HG03175 (cell line): ENCODE measurements around the gene ATXN1.
"Not testable (repeated sequence)": the region's sequence is repeated elsewhere in the genome, so short reads cannot be mapped to it uniquely, and the experiment has no call there.

ENCODE experiments used
- ATAC-seq: cut with Tn5 transposase; IDR thresholded peaks from one replicate; pipeline ENCODE4 v1.9.1; 2021; ENCODE audit warnings: mild to moderate bottlenecking, moderate library complexity; ENCODE audit not compliant: unreplicated experiment

The ATXN1 gene

DNA sequence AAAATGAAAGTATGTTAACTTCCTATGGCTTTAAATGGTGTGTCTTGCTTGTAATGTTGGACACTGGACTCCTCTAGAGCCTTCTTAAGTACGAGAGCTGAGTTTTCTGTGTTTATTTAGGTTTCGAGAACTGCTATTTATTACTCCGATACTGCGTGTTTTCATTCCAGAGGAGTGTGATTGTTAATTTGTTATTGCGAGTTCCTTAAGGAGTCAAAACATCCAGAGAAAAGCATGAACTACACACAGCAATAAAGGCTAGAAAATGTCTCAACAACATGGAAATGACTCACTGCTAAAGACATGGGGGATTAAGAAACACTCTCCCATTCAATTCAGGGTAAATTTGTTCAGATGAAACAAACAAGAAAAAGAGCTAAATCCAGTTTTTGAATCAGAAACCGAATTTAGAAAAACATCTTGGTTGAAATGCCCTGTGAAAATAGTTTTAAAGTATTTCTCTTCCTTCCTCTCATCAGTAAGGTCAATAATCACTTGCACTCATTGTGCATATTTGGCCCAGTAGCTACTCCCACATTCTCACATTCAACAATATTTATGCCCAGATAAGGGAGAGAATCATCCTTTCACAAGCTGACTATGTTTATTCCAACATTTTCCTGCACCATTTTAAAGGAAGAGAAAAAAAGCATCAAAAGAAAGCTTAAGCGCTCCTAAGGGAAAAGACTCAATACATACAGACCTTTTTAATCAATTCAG, 36.0 kb downstream of the ATXN1 start:
- no peak for ATAC-seq

GRCh38 chr6:16723826-16724225, 37.4 kb downstream of the ATXN1 start:
- no peak for ATAC-seq

- no peak for ATAC-seq
Observed at GRCh38 chr6:16723402-16723801, 37.9 kb downstream of the ATXN1 start.

DNA sequence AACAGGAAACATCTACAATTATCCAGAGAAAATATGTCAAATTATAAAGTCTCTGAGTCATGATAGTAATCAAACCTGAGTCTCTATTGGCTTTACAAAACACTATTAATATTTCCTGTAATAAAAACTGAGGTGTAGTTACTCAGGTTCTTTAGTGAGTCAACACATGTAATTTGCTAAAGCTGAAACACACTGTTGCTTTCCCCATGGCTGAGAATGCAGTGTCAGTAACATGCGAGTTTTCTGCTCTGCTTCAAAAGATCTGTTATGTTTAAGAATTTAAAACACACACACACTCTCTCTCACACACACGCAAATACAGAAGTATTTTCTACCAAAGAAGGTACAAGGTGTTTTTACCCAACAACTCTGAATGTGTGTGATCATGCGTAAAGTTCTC, 38.6 kb downstream of the ATXN1 start:
- ATAC-seq: no peak

DNA sequence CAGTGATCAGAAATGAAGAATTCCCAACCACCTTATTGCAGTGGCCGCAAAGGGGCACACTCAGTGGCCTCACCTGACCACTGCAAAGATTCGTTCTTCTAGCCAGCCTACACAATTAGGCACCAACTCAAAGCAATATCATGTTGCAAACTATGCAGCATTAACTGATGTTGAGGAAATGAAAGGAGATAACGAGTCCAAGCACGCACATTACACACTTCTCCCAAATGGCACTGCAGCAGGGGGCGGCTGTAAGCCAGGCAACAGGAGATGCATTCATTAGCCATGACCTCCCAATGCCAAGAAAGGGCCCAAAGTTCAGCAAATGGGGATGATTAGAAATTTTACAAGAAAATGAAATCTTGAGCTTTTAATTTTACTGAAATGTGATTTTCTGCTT, 39.3 kb downstream of the ATXN1 start:
- no peak for ATAC-seq

- ATAC-seq: no peak
Observed at GRCh38 chr6:16720861-16721260, 40.4 kb downstream of the ATXN1 start.

DNA sequence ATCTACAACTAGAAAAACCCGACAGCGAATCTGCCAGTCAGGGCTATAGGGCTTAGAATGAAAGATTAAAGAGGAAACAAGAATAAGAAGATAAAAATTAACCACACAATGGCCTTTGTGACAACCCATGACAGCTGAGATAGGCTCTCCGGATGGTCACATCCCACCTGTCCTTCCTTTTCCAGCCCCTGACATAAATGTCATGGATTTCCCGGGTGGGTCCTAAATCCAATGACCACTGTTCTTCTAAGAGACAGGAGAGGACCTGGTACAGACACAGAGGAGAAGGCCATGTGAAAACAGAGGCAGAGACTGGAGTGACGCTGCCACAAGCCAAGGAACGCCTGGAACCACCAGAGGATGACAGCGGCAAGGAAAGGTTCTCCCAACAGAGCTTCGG, 41.8 kb downstream of the ATXN1 start:
- ATAC-seq: no peak

DNA sequence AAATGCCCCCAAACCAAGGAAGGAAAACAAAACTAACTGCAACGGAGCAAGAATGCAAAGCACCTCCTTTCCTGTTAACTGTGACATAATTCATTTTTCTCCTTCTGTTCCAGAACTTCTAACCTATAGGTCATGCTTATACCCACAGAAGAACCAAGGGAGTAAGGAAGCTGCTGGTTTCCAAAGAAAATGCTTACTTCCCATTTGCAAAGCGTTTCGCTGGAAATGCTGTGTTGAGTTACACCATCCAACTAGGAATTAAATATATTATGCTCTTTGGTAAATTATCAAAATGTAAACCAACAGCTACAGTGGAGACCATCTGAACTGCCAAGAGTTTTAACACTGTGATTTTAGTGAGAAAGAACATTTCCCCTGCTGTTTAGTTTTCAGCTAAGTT, 42.9 kb downstream of the ATXN1 start:
- ATAC-seq: no peak

- no peak for ATAC-seq
Observed at GRCh38 chr6:16717275-16717942, 43.9 kb downstream of the ATXN1 start.

GRCh38 chr6:16716321-16716858, 44.9 kb downstream of the ATXN1 start:
- no peak for ATAC-seq

DNA sequence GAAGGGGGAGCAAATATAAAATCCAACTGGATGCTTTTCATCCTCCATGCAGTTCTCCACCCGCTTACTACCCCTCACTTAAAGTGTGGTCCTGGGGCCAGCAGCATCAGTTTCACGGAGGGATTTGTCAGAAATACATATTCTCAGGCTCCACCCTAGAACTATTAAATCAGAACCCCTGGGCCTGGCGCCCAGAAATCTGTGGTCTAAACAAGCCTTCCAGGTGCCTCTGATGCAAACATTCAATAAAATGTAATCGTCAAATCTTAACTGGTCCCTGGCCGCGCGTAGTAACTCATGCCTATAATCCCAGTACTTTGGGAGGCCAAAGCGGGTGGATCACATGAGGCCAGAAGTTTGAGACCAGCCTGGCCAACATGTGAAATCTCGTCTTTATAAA, 47.7 kb downstream of the ATXN1 start:
- no peak for ATAC-seq

GRCh38 chr6:16712931-16713484, 48.3 kb downstream of the ATXN1 start:
- ATAC-seq: peak; percentile 62

- peak; percentile 71 for ATAC-seq
Observed at GRCh38 chr6:16712255-16712930, 48.9 kb downstream of the ATXN1 start.

DNA sequence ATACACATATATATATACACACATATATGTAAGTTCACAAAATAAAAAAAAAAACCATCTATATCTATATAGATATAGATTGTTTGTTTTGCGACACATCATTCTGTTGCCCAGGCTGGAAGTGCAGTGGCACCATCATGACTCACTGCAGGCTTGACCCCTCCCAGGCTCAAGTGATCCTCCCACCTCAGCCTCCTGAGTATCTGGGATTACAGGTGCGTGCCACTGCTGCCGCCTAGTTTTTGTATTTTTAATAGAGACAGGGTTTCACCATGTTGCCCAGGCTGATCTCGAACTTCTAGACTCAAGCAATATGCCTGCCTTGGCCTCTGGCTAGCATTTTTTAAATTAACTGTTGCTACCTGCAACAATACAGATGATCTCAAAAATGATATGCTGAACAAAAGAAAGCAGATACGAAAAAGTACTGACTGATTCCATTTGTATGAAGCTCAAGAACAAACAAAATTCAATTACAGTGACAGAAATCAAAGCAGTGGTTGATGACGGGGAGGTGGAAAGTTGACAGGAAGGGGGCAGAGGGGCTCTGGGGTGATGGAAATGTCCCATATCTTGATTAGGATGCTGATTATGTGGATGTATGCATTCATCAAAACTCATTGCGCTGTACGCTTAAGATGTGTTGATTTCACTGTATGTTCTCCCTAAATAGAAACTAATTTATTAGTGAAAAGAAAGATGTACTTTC, 49.6 kb downstream of the ATXN1 start:
- ATAC-seq: peak; percentile 9

DNA sequence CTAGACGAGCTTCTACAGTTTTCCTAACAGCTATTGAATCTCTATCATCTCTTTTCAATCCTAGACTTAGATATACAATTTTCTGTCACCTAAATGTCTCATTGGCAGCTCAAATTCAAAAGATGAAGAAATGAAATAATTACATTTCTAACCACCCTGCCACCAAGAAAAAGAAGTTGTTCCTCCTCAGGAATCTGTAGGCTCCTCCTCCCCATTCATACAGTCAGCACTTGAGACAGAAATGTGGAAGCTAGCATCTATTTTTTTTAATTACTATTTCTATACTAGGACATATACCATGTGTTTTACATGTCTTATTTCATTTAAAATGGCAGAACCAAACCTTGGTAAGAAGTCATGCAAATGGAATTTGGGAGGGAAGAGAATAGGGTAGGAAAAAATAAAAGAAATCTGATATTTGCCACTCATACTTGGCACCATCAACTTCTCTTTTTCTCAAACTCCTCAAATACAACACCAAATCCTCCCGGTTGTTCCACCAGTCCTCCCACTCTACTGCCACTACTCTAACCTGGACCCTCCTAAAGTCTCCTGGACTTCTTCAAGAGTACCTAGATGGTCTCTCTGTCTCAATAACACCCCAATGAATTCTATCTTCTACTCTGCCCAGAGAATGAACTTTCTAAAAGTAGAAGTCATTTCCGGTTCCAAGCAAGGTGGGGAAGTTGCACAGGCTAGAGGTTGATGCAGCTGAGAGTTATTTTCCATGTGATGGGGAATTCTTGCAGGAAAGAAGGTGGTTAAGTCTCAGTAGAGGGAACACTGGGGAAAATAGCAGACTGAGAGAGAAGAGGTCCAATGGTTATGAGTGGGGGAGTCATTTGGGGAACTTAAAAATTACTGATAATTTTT, 54.1 kb downstream of the ATXN1 start:
- peak; percentile 61 for ATAC-seq

- ATAC-seq: not testable (repeated sequence)
Observed at GRCh38 chr6:16706491-16706890, 54.8 kb downstream of the ATXN1 start.

- no peak for ATAC-seq
Observed at GRCh38 chr6:16706029-16706428, 55.2 kb downstream of the ATXN1 start.

DNA sequence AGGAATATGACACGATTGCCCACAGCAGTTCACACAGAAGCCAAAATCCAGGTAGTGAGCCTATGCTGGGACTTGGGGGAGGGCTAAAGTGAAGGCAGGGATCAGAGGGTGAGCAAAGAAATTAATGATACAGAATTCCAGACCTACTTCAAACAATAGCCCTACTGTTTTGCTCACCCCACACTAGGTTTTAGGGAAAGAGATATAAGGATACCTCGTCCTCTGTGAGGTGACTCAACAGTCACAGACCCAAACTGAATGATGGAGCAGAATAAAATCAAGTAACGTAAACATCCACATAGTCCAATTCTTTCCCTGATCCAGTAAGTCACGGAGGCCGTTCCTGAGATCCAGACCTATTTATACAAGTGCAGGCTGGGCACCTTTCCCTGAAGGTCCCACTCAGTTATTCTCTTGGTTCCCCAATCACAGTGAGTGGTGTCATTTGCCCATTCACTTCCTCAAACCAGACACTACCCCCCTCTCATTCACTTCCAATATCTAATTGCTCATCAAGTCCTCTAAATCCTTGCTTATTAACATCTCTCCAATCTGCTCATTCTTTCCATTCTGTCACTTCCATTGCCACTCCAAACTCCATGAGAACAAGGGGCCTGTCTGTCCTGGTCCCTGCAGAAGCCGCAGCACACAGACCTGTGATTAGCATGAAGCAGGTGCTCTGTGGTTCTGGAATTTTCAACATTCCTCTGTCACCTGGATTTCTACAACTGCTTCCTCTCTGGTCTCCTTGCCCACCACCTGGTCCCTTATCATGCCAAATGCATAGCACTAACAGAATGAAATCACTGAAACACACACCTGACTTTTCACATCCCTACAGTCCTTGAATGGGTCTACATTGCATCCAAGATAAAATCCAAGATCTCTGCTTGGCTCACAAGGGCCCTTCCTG, 55.9 kb downstream of the ATXN1 start:
- ATAC-seq: no peak
